Sigmoid colon (tissue), 7 donors: ENCODE results near the gene LRRC17. TPM values are rescaled to one million over a fixed set of nuclear protein-coding genes. Genes with fewer than 3 reads are reported as not detected.

Experiments
- DNase-seq: peaks from one replicate; pipeline ENCODE4 v3.0.0-alpha.2; 2019
- H3K27ac ChIP-seq, 4 donors: fragments of 200-600 bp; sonication (generic); one replicate each; pipeline ENCODE4 v1.5.1; 2016 to 2019; ENCODE audit warnings: mild to moderate bottlenecking in 1 of 4
- H3K27me3 ChIP-seq, 3 donors: fragments of 200-600 bp; sonication (generic); one replicate each; pipeline ENCODE4 v1.5.1; 2019; ENCODE audit warnings: mild to moderate bottlenecking in 1 of 3
- H3K36me3 ChIP-seq, 4 donors: fragments of 200-600 bp; sonication (generic); one replicate each; pipeline ENCODE4 v1.5.1; 2016 to 2019
- H3K4me1 ChIP-seq, 4 donors: fragments of 200-600 bp; sonication (generic); one replicate each; pipeline ENCODE4 v1.5.1; 2017 to 2019
- H3K4me3 ChIP-seq, 4 donors: fragments of 200-600 bp; sonication (generic); one replicate each; pipeline ENCODE4 v1.5.1; 2017 to 2019; ENCODE audit warnings: mild to moderate bottlenecking in 2 of 4, moderate library complexity in 1 of 4
- H3K9me3 ChIP-seq, 4 donors: fragments of 200-600 bp in 3 of 4; sonication (generic) in 3 of 4; one replicate each; pipeline versions ENCODE4 v1.5.1 to v1.6.1; 2013 to 2019
- EP300 ChIP-seq, 4 donors: sonication (generic); formaldehyde crosslinking; IDR thresholded peaks; one replicate each; pipeline ENCODE4 v1.6.1; 2017; ENCODE audit warnings: antibody characterized with exemption in 4 of 4
- POLR2A ChIP-seq, 2 donors: fragments of 450-650 bp; IDR thresholded peaks; one replicate each; pipeline ENCODE4 v1.6.1; 2016; ENCODE audit warnings: antibody characterized with exemption in 2 of 2, mild to moderate bottlenecking in 2 of 2, moderate library complexity in 2 of 2
- POLR2AphosphoS5 ChIP-seq, 4 donors: sonication (generic); formaldehyde crosslinking; IDR thresholded peaks; one replicate each; pipeline ENCODE4 v1.6.1; 2017; ENCODE audit warnings: antibody characterized with exemption in 4 of 4
- WGBS, 2 donors: extraction: QIAGEN DNeasy Blood & Tissue Kit; methylation state at CpG; one replicate each; pipeline ENCODE4 v1.1.7; 2013; 5-methylcytosine and 5-hydroxymethylcytosine counted together
- intact Hi-C: fragments of 100-400 bp; cut with DNase I; formaldehyde crosslinking; loops from one replicate; pipeline ENCODE4 v1.15.1; 2023
- polyA plus RNA-seq, 3 donors: library from polyadenylated mRNA; stranded (reverse); fragments of 200-250 nt; gene quantifications; one replicate each; pipeline ENCODE4 v1.2.3, GENCODE V29; 2013
- total RNA-seq, 4 donors: library from RNA; depleted of rRNA; stranded (reverse); fragments of >200 nt; gene quantifications; one replicate each; pipeline ENCODE4 v1.1.0, GENCODE V29; 2016
- TF ChIP-seq, protein P1 (sequence below), 4 experiments: fragments of 450-650 bp in 3 of 4; fragments of 200-600 bp in 1 of 4; IDR thresholded peaks; one replicate each; pipeline ENCODE4 v1.5.1; 2016 to 2019; ENCODE audit warnings: antibody characterized with exemption in 4 of 4, mild to moderate bottlenecking in 3 of 4, moderate library complexity in 2 of 4
- donor health status: healthy with polysubstance abuse.
- donor health status: Bipolar disorder and iron deficiency.
- donor health status: healthy.

Gene LRRC17
- total and polyA plus RNA-seq, 7 donors = 0.41 to 5.5 (median 1.1) TPM; not detected in 1

DNA sequence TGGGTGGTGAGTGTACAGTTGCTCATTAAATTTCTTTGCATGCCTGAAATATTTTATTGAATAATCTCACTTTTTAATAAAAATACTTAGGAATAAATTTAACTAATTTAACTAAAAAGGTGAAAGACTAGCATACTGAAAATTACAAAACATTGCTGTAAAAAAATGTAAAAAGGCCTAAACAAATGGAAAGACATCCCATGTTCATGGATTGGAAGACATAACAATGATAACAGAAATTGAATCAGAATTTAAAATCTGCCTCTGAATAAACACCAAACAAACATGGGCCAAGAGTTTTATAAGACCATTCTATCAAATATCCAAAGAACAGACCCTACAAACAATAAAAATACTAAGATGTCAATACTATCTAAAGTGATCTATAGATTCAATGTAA is 66.9 kb downstream of the LRRC17 start:
- intact Hi-C loops = no loop called here
- H3K27me3 ChIP-seq = no peaks in the 10 kb centered on the region
- H3K4me1 ChIP-seq = no peaks in the 10 kb centered on the region
- H3K27ac ChIP-seq = no peak overlapping the region
- no peaks in the 10 kb centered on the region for H3K36me3 ChIP-seq
- TF ChIP-seq, protein P1, sequence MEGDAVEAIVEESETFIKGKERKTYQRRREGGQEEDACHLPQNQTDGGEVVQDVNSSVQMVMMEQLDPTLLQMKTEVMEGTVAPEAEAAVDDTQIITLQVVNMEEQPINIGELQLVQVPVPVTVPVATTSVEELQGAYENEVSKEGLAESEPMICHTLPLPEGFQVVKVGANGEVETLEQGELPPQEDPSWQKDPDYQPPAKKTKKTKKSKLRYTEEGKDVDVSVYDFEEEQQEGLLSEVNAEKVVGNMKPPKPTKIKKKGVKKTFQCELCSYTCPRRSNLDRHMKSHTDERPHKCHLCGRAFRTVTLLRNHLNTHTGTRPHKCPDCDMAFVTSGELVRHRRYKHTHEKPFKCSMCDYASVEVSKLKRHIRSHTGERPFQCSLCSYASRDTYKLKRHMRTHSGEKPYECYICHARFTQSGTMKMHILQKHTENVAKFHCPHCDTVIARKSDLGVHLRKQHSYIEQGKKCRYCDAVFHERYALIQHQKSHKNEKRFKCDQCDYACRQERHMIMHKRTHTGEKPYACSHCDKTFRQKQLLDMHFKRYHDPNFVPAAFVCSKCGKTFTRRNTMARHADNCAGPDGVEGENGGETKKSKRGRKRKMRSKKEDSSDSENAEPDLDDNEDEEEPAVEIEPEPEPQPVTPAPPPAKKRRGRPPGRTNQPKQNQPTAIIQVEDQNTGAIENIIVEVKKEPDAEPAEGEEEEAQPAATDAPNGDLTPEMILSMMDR (IDR thresholded peaks at IDR 0.05) = no peak
- TF ChIP-seq POLR2AphosphoS5 (IDR thresholded peaks at IDR 0.05) (no peak), EP300 (IDR thresholded peaks at IDR 0.05) (no peak), POLR2A (IDR thresholded peaks at IDR 0.05) (no peak)
- peaks cover 0 to 7% (median 0%) of the 10 kb centered on the region in 4 donors for H3K9me3 ChIP-seq
- no peak for DNase-seq
- H3K4me3 ChIP-seq = no peak overlapping the region

DNA sequence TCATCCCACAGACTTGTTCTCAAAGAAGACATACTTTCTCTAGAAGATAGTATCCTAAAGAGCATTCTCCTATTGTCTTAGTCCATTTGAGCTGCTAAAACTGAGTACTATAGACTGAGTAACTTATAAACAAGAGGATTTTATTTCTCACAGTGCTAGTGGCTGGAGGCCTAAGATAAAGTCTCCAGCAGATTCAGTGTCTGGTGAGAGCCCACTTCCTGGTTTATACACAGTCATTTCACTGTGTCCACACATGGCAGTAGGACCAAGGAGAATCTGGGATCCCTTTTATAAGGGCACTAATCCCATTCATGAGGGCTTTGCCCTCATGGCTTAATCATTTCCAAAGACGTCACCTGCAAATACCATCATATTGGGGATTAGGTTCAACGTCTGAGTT is 68.7 kb downstream of the LRRC17 start:
- TF ChIP-seq EP300 (IDR thresholded peaks at IDR 0.05) = no peak
- TF ChIP-seq POLR2AphosphoS5 (IDR thresholded peaks at IDR 0.05) = no peak
- TF ChIP-seq, protein P1 (IDR thresholded peaks at IDR 0.05) = no peak
- no peak for TF ChIP-seq POLR2A (IDR thresholded peaks at IDR 0.05)
- no peak overlapping the region for H3K4me3 ChIP-seq
- 66 to 92% methylated on average over 2 of the region's 2 CpGs for WGBS, 2 donors
- H3K4me1 ChIP-seq = no peaks in the 10 kb centered on the region
- no peak for DNase-seq
- no peaks in the 10 kb centered on the region for H3K36me3 ChIP-seq
- peaks cover 0 to 7% (median 0%) of the 10 kb centered on the region in 4 donors for H3K9me3 ChIP-seq
- intact Hi-C loops = no loop called here
- no peaks in the 10 kb centered on the region for H3K27me3 ChIP-seq
- H3K27ac ChIP-seq = no peak overlapping the region

DNA sequence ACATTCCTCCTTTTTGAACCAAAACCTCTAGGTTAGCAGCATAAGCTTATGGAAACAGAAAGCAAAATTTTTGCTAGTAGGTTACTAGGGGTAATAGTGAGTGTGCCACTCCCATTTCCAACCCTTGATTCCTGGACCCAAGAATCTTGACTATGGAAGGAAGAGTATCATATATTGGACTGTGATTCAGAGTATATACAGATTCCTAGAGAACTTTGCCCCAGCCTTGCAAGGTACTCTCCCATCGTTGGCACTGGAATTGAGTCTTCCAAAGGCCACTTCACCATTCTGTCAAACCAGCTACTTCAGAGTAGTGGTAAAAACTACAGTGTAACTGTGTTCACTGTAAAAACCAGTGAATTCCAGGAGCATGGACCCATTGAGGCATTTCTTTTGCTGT is 69.4 kb downstream of the LRRC17 start:
- Histone ChIP-seq H3K27me3 (no peaks in the 10 kb centered on the region), H3K27ac (no peak overlapping the region), H3K9me3 (peaks cover 0 to 7% (median 0%) of the 10 kb centered on the region in 4 donors), H3K36me3 (no peaks in the 10 kb centered on the region), H3K4me1 (no peaks in the 10 kb centered on the region), H3K4me3 (no peak overlapping the region)
- TF ChIP-seq POLR2AphosphoS5 (IDR thresholded peaks at IDR 0.05) (no peak), POLR2A (IDR thresholded peaks at IDR 0.05) (no peak), EP300 (IDR thresholded peaks at IDR 0.05) (no peak)
- TF ChIP-seq, protein P1 (IDR thresholded peaks at IDR 0.05) = no peak
- 9 to 61% methylated on average over 1 of the region's 1 CpG for WGBS, 2 donors
- no peak for DNase-seq
- intact Hi-C loops = no loop called here

DNA sequence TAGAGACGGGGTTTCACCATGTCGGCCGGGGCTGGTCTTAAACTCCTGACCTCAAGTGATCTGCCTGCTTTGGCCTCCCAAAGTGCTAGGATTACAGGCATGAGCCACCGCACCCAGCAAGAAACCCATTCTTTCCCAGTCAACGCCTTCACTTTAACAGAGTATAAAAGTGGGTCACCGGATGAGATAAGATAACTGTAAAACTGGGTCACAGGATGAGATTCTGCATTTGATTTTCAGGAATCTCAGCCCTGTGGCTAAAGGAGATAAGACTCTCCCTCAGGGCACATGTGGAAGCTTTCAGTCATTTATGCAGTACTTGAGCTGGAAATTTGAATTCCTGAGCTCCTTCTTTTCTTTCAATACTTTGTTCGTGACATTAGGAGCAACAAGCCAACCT is 70.8 kb downstream of the LRRC17 start:
- no peaks in the 10 kb centered on the region for H3K27me3 ChIP-seq
- TF ChIP-seq EP300 (IDR thresholded peaks at IDR 0.05) = no peak
- peak in 1 of 2 donors; percentile 3 for TF ChIP-seq POLR2A (IDR thresholded peaks at IDR 0.05)
- H3K9me3 ChIP-seq = peaks cover 0 to 7% (median 0%) of the 10 kb centered on the region in 4 donors
- H3K4me3 ChIP-seq = no peak overlapping the region
- no peaks in the 10 kb centered on the region for H3K4me1 ChIP-seq
- no peaks in the 10 kb centered on the region for H3K36me3 ChIP-seq
- WGBS, 2 donors = 85 to 91% methylated on average over 7 of the region's 7 CpGs
- H3K27ac ChIP-seq = no peak overlapping the region
- intact Hi-C loops = no loop called here
- DNase-seq = no peak

DNA sequence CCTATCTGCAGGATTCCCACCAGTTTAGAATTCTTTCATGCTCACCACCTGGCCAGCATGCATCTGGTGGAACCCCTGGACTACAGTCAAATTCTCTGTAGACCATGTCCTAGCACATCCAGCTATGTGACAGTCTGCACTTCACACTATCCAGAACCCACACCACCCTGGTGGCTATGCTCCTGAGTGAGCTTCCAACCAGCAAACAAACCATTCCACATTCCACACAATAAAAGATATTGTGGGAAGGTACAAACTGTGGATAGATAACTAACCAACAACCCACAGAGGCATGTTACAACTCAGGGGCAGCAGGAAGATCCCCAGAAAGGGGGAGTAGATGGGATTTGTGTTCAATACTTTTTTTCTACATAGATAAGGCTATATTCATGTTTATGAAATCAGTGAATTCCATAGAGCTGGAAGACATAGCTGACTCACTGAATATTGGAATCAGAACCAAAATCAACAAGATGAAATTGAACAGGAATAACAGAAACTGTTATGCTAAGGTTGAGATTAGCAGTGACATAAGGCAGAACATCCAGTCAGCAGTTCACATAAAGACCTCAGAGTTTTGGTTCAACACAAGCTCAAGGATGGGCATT is 72.5 kb downstream of the LRRC17 start:
- Histone ChIP-seq H3K4me3 (no peak overlapping the region), H3K27me3 (no peaks in the 10 kb centered on the region), H3K4me1 (no peaks in the 10 kb centered on the region), H3K36me3 (no peaks in the 10 kb centered on the region), H3K9me3 (no peaks in the 10 kb centered on the region), H3K27ac (no peak overlapping the region)
- no peak for DNase-seq
- TF ChIP-seq EP300 (IDR thresholded peaks at IDR 0.05) (no peak), POLR2AphosphoS5 (IDR thresholded peaks at IDR 0.05) (no peak), POLR2A (IDR thresholded peaks at IDR 0.05) (no peak)
- TF ChIP-seq, protein P1 (IDR thresholded peaks at IDR 0.05) = no peak
- intact Hi-C loops = no loop called here
